Ascending aorta (tissue), 2 donors: Measurements from ENCODE around the gene OSCAR. TPM values are rescaled to one million over a fixed set of nuclear protein-coding genes. Genes with fewer than 3 reads are reported as not detected.

Source experiments
- DNase-seq, 2 donors: peaks; one replicate each; pipeline ENCODE4 v3.0.0-alpha.2; 2019; ENCODE audit warnings: low spot score in 2 of 2
- H3K27ac ChIP-seq, 2 donors: fragments of 200-600 bp; sonication (generic); one replicate each; pipeline ENCODE4 v1.5.1; 2016 to 2017; ENCODE audit warnings: mild to moderate bottlenecking in 1 of 2
- H3K27me3 ChIP-seq: fragments of 200-600 bp; sonication (generic); one replicate; pipeline ENCODE4 v1.5.1; 2017
- H3K36me3 ChIP-seq, 2 donors: fragments of 200-600 bp; sonication (generic); one replicate each; pipeline ENCODE4 v1.5.1; 2016
- H3K4me1 ChIP-seq, 2 donors: fragments of 200-600 bp; sonication (generic); one replicate each; pipeline ENCODE4 v1.5.1; 2016 to 2017; ENCODE audit warnings: mild to moderate bottlenecking in 1 of 2
- H3K4me3 ChIP-seq, 2 donors: fragments of 200-600 bp; sonication (generic); one replicate each; pipeline ENCODE4 v1.5.1; 2016 to 2017; ENCODE audit warnings: mild to moderate bottlenecking in 1 of 2
- H3K9me3 ChIP-seq, 2 donors: fragments of 200-600 bp; sonication (generic); one replicate each; pipeline ENCODE4 v1.5.1; 2016
- intact Hi-C: fragments of 100-400 bp; cut with DNase I; formaldehyde crosslinking; loops from one replicate; pipeline ENCODE4 v1.15.1; 2023
- total RNA-seq: library from RNA; depleted of rRNA; stranded (reverse); fragments of >200 nt; gene quantifications from one replicate; pipeline ENCODE4 v1.1.0, GENCODE V29; 2016
- TF ChIP-seq, protein P1 (sequence below), 3 experiments: fragments of 200-600 bp in 2 of 3; fragments of 450-650 bp in 1 of 3; sonication (generic) in 2 of 3; IDR thresholded peaks; one replicate each; pipeline ENCODE4 v1.5.1; 2016 to 2019; ENCODE audit warnings: antibody characterized with exemption in 3 of 3, mild to moderate bottlenecking in 1 of 3, moderate library complexity in 1 of 3

OSCAR gene
- total RNA-seq, 1 donor from 2014 or later: 13.6 TPM

GRCh38 chr19:54129617-54129996, 29.0 kb upstream of the OSCAR start:
- Histone ChIP-seq H3K4me1 (no peaks in the 10 kb centered on the region), H3K27ac (no peak overlapping the region), H3K36me3 (peaks cover 54 to 76% of the 10 kb centered on the region in 2 donors), H3K9me3 (no peaks in the 10 kb centered on the region), H3K4me3 (no peak overlapping the region), H3K27me3 (no peaks in the 10 kb centered on the region)
- TF ChIP-seq, protein P1, sequence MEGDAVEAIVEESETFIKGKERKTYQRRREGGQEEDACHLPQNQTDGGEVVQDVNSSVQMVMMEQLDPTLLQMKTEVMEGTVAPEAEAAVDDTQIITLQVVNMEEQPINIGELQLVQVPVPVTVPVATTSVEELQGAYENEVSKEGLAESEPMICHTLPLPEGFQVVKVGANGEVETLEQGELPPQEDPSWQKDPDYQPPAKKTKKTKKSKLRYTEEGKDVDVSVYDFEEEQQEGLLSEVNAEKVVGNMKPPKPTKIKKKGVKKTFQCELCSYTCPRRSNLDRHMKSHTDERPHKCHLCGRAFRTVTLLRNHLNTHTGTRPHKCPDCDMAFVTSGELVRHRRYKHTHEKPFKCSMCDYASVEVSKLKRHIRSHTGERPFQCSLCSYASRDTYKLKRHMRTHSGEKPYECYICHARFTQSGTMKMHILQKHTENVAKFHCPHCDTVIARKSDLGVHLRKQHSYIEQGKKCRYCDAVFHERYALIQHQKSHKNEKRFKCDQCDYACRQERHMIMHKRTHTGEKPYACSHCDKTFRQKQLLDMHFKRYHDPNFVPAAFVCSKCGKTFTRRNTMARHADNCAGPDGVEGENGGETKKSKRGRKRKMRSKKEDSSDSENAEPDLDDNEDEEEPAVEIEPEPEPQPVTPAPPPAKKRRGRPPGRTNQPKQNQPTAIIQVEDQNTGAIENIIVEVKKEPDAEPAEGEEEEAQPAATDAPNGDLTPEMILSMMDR (IDR thresholded peaks at IDR 0.05): no peak
- intact Hi-C loops: no loop called here
- DNase-seq: no peak

GRCh38 chr19:54128796-54129616, 28.4 kb upstream of the OSCAR start:
- Histone ChIP-seq H3K27ac (no peak overlapping the region), H3K4me1 (no peaks in the 10 kb centered on the region), H3K4me3 (no peak overlapping the region), H3K27me3 (no peaks in the 10 kb centered on the region), H3K9me3 (no peaks in the 10 kb centered on the region), H3K36me3 (peaks cover 60 to 82% of the 10 kb centered on the region in 2 donors)
- TF ChIP-seq, protein P1 (IDR thresholded peaks at IDR 0.05): no peak
- no peak for DNase-seq
- intact Hi-C loops: no loop called here

GRCh38 chr19:54128441-54128725, 27.8 kb upstream of the OSCAR start:
- Histone ChIP-seq H3K9me3 (no peaks in the 10 kb centered on the region), H3K27ac (no peak overlapping the region), H3K27me3 (no peaks in the 10 kb centered on the region), H3K36me3 (peaks cover 66 to 88% of the 10 kb centered on the region in 2 donors), H3K4me3 (no peak overlapping the region), H3K4me1 (no peaks in the 10 kb centered on the region)
- DNase-seq: no peak
- TF ChIP-seq, protein P1 (IDR thresholded peaks at IDR 0.05): no peak
- intact Hi-C loops: no loop called here

DNA sequence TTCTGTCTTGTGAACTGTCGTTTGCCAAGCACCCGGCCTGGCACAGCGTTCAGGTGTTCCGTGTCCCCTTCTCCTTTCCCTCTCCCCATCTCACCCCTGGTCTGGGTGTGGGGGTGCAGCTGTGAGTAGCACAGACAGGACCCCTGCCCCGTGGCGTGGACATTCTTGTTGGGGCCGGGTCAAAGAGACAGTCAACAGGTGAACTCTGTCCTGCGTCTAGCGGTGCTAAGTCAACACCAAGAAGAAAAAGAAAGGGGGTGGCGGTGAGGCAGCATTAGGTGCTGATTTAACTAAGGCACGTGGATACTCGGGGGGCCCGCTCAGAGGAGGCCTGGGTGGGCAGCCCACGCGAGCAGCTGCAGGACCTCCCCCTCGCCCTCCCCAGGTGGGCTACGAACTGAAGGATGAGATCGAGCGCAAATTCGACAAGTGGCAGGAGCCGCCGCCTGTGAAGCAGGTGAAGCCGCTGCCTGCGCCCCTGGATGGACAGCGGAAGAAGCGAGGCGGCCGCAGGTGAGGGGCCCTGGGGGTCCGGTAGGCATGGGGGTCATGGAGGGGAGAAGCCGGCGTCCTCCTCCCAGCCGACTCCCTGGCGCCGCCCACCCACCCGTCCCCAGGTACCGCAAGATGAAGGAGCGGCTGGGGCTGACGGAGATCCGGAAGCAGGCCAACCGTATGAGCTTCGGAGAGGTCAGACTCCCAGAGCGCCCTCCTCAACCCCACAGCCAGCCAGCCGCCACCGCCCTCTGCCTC, 27.3 kb upstream of the OSCAR start:
- Histone ChIP-seq H3K9me3 (no peaks in the 10 kb centered on the region), H3K27ac (no peak overlapping the region), H3K4me1 (no peaks in the 10 kb centered on the region), H3K27me3 (no peaks in the 10 kb centered on the region), H3K36me3 (peaks cover 71 to 90% of the 10 kb centered on the region in 2 donors), H3K4me3 (no peak overlapping the region)
- TF ChIP-seq, protein P1 (IDR thresholded peaks at IDR 0.05): no peak
- no peak for DNase-seq
- intact Hi-C loops: no loop called here

- no peaks in the 10 kb centered on the region for H3K27me3 ChIP-seq
- peaks cover 77 to 95% of the 10 kb centered on the region in 2 donors for H3K36me3 ChIP-seq
- intact Hi-C loops: no loop called here
Measured at GRCh38 chr19:54125713-54126112, 25.1 kb upstream of the OSCAR start.

More at GRCh38 chr19:54125713-54126112, 25.1 kb upstream of the OSCAR start:
- no peaks in the 10 kb centered on the region for H3K4me1 ChIP-seq
- H3K4me3 ChIP-seq: no peak overlapping the region
- TF ChIP-seq, protein P1 (IDR thresholded peaks at IDR 0.05): no peak
- no peak for DNase-seq
- no peaks in the 10 kb centered on the region for H3K9me3 ChIP-seq
- no peak overlapping the region for H3K27ac ChIP-seq
